Left ventricle myocardium inferior (tissue), 1 donor: ENCODE results near the gene IGSF22. TPM values are rescaled to one million over a fixed set of nuclear protein-coding genes. Genes with fewer than 3 reads are reported as not detected.
"Not testable (repeated sequence)": the region's sequence is repeated elsewhere in the genome, so short reads cannot be mapped to it uniquely, and the experiment has no call there.

ENCODE experiments used
- DNase-seq: peaks from one replicate; pipeline ENCODE4 v3.0.0-alpha.2; 2020
- H3K27ac ChIP-seq: fragments of 200-600 bp; replicated peaks from 2 replicates; pipeline ENCODE4 v1.8.0; 2021
- H3K27me3 ChIP-seq: fragments of 200-600 bp; 2 replicates; pipeline ENCODE4 v1.8.0; 2021; ENCODE audit warnings: low read depth
- H3K36me3 ChIP-seq: fragments of 200-600 bp; 2 replicates; pipeline ENCODE4 v1.8.0; 2021
- H3K4me1 ChIP-seq: fragments of 200-600 bp; 2 replicates; pipeline ENCODE4 v1.8.0; 2021
- H3K4me3 ChIP-seq: fragments of 200-600 bp; 2 replicates; pipeline ENCODE4 v1.8.0; 2021; ENCODE audit warnings: mild to moderate bottlenecking, moderate library complexity
- H3K9me3 ChIP-seq: fragments of 200-600 bp; replicated peaks from 2 replicates; pipeline ENCODE4 v1.8.0; 2021
- intact Hi-C: fragments of 100-400 bp; cut with micrococcal nuclease; formaldehyde crosslinking; loops from one replicate; pipeline ENCODE4 v1.11.0; 2022
- total RNA-seq: library from RNA; stranded (reverse); fragmentation: NEBNext Ultra II Directional; extraction: Animal tissue kit (Norgen Biotek cat#: 25700); gene quantifications from one replicate; pipeline ENCODE4 v1.2.1, GENCODE V29; 2021
- TF ChIP-seq, protein P1 (sequence below): fragments of 200-600 bp; IDR thresholded peaks from 2 replicates; pipeline ENCODE4 v1.8.0; 2021; ENCODE audit warnings: antibody characterized with exemption, mild to moderate bottlenecking, borderline replicate concordance
- donor health status: DM: no; HTN: yes; CAD: no; lungs with severe emphysema.

Gene IGSF22
- total RNA-seq, 1 donor from 2014 or later = 0.49 TPM

DNA sequence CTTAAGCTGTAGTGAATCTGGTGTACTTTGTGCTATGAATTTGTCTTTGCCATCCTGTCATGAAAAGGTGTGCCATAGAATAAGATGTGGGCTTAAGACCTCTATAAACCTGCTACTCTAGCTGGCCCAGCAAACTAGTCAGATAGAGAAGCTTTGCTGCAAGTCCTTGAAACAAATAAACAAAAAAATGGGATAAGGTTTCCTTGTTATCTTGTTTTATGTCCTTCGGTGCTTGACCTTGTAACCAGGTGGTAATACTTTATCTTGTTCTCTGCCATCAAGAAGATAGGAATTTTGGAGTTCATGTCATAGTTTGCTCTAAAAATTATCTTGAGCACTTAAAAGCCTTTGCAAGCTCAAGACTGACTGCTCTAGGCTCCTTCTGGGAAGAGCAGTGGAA lies 41.7 kb downstream of the IGSF22 start:
- Histone ChIP-seq H3K27me3 (no peaks in the 10 kb centered on the region), H3K4me3 (no peak overlapping the region), H3K27ac (no peak overlapping the region), H3K9me3 (no peaks in the 10 kb centered on the region), H3K4me1 (no peaks in the 10 kb centered on the region), H3K36me3 (no peaks in the 10 kb centered on the region)
- no peak for DNase-seq
- TF ChIP-seq, protein P1, sequence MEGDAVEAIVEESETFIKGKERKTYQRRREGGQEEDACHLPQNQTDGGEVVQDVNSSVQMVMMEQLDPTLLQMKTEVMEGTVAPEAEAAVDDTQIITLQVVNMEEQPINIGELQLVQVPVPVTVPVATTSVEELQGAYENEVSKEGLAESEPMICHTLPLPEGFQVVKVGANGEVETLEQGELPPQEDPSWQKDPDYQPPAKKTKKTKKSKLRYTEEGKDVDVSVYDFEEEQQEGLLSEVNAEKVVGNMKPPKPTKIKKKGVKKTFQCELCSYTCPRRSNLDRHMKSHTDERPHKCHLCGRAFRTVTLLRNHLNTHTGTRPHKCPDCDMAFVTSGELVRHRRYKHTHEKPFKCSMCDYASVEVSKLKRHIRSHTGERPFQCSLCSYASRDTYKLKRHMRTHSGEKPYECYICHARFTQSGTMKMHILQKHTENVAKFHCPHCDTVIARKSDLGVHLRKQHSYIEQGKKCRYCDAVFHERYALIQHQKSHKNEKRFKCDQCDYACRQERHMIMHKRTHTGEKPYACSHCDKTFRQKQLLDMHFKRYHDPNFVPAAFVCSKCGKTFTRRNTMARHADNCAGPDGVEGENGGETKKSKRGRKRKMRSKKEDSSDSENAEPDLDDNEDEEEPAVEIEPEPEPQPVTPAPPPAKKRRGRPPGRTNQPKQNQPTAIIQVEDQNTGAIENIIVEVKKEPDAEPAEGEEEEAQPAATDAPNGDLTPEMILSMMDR = no peak
- intact Hi-C loops = no loop called here

DNA sequence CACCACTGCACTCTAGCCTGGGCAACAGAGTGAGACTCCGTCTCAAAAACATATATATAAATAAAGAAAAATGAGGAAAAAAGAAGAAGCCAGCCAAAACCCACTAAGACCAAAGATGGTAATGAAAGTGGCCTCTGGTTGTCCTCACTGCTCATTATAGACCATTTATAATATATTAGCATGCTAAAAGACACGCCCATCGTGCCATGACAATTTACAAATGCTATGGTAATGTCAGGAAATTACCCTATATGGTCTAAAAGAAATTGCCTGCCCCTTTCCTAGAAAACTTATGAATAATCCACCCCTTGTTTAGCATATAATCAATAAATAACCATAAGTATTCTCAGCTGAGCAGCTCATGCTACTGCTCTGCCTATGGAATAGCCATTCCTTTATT lies 43.5 kb downstream of the IGSF22 start:
- Histone ChIP-seq H3K4me1 (no peaks in the 10 kb centered on the region), H3K27ac (no peak overlapping the region), H3K27me3 (no peaks in the 10 kb centered on the region), H3K9me3 (no peaks in the 10 kb centered on the region), H3K36me3 (no peaks in the 10 kb centered on the region), H3K4me3 (no peak overlapping the region)
- intact Hi-C loops = no loop called here
- DNase-seq = no peak
- TF ChIP-seq, protein P1 = no peak

DNA sequence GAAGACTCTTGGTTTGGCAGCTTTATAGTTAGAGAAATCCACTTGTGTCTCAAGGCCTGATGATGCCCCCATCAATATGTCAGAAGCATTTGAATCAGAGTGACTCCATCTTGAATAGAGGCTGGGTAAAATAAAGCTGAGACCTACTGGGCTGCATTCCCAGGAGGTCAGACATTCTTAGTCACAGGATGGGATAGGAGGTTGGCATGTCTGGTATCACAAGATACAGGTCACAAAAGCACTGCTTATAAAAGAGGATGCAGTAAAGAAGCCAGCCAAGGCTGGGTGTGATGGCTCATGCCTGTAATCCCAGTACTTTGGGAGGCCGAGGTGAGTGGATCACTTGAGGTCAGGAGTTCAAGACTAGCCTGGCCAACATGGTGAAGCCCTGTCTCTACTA lies 44.0 kb downstream of the IGSF22 start:
- H3K4me1 ChIP-seq, H3K4me3 ChIP-seq, H3K27ac ChIP-seq, DNase-seq, H3K27me3 ChIP-seq, H3K9me3 ChIP-seq, H3K36me3 ChIP-seq, intact Hi-C loops: not testable (repeated sequence)

DNA sequence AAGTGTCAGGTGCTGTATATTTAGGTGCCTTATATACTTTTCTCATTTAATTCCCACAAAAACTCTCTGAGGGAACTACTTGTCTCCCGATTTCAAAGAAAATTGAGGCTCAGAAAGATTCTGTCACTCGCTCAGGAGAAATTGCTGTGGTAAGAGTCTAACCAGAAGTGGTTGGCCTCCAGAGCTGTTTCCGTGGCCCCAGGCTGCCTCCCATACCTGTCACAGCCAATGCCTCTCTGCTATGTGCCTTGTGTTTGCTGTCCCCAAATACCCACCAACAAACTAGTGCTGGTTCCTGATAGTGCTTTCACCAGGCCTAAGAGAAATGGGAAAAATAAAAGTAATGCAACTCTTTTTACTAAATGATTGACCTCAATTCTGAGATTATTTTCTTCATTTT lies 48.4 kb downstream of the IGSF22 start:
- TF ChIP-seq, protein P1 = no peak
- H3K4me3 ChIP-seq = no peak overlapping the region

DNA sequence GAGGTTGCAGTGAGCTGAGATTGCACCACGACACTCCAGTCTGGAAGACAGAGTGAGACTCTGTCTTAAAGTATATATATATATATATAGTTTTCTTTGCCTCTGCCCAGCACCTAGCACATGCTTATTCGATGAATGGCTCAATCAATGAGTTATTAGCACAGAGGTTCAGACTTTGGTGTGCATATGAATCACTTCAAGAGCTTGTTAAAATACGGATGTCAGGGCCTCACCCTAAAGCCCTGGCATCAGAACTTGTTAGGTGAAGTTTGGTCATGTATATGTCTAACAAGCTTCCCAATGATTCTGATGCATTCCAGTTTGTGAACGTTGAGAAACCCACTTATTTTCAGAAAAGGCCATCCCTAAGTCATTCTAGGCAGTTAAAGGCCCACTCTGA lies 49.2 kb downstream of the IGSF22 start:
- intact Hi-C loops = no loop called here
- no peaks in the 10 kb centered on the region for H3K36me3 ChIP-seq
- no peaks in the 10 kb centered on the region for H3K27me3 ChIP-seq
- no peak overlapping the region for H3K4me3 ChIP-seq
- no peak overlapping the region for H3K27ac ChIP-seq
- H3K9me3 ChIP-seq = no peaks in the 10 kb centered on the region
- DNase-seq = no peak
- TF ChIP-seq, protein P1 = no peak
- no peaks in the 10 kb centered on the region for H3K4me1 ChIP-seq

More for the DNA sequence above, 48.4 kb downstream of the IGSF22 start:
- H3K9me3 ChIP-seq = no peaks in the 10 kb centered on the region
- intact Hi-C loops = no loop called here
- no peaks in the 10 kb centered on the region for H3K4me1 ChIP-seq
- no peak for DNase-seq
- H3K36me3 ChIP-seq = no peaks in the 10 kb centered on the region
- no peaks in the 10 kb centered on the region for H3K27me3 ChIP-seq
- H3K27ac ChIP-seq = no peak overlapping the region

DNA sequence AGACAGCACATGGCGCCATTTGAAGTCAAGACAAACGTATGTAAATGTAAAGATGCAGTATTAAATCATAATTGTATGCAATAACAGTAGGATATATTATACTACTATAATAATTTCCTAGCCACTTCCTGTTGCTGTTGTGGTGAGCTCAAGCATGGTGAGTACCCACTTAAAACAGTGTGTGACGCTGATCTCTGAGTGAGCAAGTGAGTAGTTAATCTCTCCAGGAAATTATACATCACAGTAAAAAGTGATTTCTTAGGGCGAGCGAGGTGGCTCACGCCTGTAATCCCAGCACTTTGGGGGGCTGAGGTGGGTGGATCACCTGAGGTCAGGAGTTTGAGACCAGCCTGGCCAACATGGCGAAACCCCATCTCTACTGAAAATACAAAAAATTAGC lies 53.8 kb downstream of the IGSF22 start:
- H3K9me3 ChIP-seq, DNase-seq, H3K4me1 ChIP-seq, H3K4me3 ChIP-seq, H3K27ac ChIP-seq, H3K36me3 ChIP-seq, H3K27me3 ChIP-seq, intact Hi-C loops: not testable (repeated sequence)

DNA sequence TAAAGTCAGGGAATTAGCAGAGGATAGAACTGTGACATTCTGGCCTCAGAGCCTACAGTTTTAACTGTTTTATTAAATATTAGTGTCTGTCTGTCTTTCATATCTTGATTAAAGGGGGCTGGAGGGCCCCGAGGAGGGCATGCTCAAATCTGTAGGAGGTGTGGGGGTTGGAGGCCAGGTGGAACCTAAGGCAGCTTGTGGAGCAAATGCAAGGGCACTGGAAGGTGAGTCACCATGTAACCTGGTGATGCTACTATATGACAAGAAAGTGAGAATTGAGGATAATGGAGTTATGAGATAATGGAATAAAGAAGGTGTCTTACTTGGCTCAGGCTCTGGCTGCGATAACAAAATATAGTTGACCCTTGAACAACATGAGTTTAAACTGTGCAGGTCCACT lies 54.7 kb downstream of the IGSF22 start:
- H3K36me3 ChIP-seq = no peaks in the 10 kb centered on the region
- TF ChIP-seq, protein P1 = no peak
- no peaks in the 10 kb centered on the region for H3K4me1 ChIP-seq
- H3K27me3 ChIP-seq = peaks cover 12% of the 10 kb centered on the region
- intact Hi-C loops = no loop called here
- no peak overlapping the region for H3K4me3 ChIP-seq
- no peaks in the 10 kb centered on the region for H3K9me3 ChIP-seq
- H3K27ac ChIP-seq = no peak overlapping the region
- DNase-seq = no peak
